Measurements from ENCODE around the gene CASP10. TPM values are rescaled to one million over a fixed set of nuclear protein-coding genes. Genes with fewer than 3 reads are reported as not detected.

CASP10 gene
- total RNA-seq, 1 experiment from 2014 or later, result 2.8 TPM

- no peak for TF ChIP-seq ZNF512 (CRISPR knock-in tag; IDR thresholded peaks at IDR 0.05; ENCODE audit: borderline replicate concordance)
- no peak for TF ChIP-seq NFYB (CRISPR knock-in tag; conservative IDR thresholded peaks at IDR 0.05; ENCODE audit: low read depth)
- TF ChIP-seq ATF3 (CRISPR knock-in tag; conservative IDR thresholded peaks at IDR 0.05), result no peak
- no peak for TF ChIP-seq MAX (CRISPR knock-in tag; IDR thresholded peaks at IDR 0.05)
- TF ChIP-seq CREM (CRISPR knock-in tag; IDR thresholded peaks at IDR 0.05), result no peak
- TF ChIP-seq ZBTB21 (CRISPR knock-in tag; IDR thresholded peaks at IDR 0.05; ENCODE audit: borderline replicate concordance), result no peak
- no peak for TF ChIP-seq CDX4 (CRISPR knock-in tag; IDR thresholded peaks at IDR 0.05; ENCODE audit: borderline replicate concordance)
- TF ChIP-seq HMGXB4 (CRISPR knock-in tag; IDR thresholded peaks at IDR 0.05), result peak; percentile 53; the same call in 1 of the 2 replicates
- no peak for TF ChIP-seq ZNF121 (CRISPR knock-in tag; IDR thresholded peaks at IDR 0.05)
- TF ChIP-seq ZNF532 (CRISPR knock-in tag; IDR thresholded peaks at IDR 0.05; ENCODE audit: borderline replicate concordance), result no peak
- TF ChIP-seq HMGA2 (CRISPR knock-in tag; IDR thresholded peaks at IDR 0.05), result no peak
- peak; percentile 67; the same call in 1 of the 2 replicates for TF ChIP-seq ZSCAN18 (CRISPR knock-in tag; IDR thresholded peaks at IDR 0.05)
- TF ChIP-seq PREB (CRISPR knock-in tag; IDR thresholded peaks at IDR 0.05; ENCODE audit: borderline replicate concordance), result no peak
- no peak for TF ChIP-seq ZNF416 (CRISPR knock-in tag; IDR thresholded peaks at IDR 0.05)
- TF ChIP-seq SP1 (CRISPR knock-in tag; conservative IDR thresholded peaks at IDR 0.05), result 0 out of 2 replicates have a peak, but pooled peaks have one; percentile 29
- no peak for TF ChIP-seq ELF4 (CRISPR knock-in tag; IDR thresholded peaks at IDR 0.05; ENCODE audit: low read depth)
Observed at GRCh38 chr2:201231781-201232466, 49.0 kb downstream of the CASP10 start (continued).

Data from WTC11 (cell line).